Kidney epithelial cell (primary cell): ENCODE data around the gene TRIML2. TPM values are rescaled to one million over a fixed set of nuclear protein-coding genes. Genes with fewer than 3 reads are reported as not detected.
"Not testable (repeated sequence)": the region's sequence is repeated elsewhere in the genome, so short reads cannot be mapped to it uniquely, and the experiment has no call there.

Source experiments
- DNase-seq: peaks from one replicate; pipeline ENCODE4 v3.0.0-alpha.2; 2010; ENCODE audit warnings: low read depth
- H3K27me3 ChIP-seq: 2 replicates; pipeline ENCODE4 v1.6.0; 2011; ENCODE audit warnings: low read length; ENCODE audit not compliant: control insufficient read depth, insufficient read depth
- H3K36me3 ChIP-seq: 2 replicates; pipeline ENCODE4 v1.5.1; 2011; ENCODE audit warnings: low read length; ENCODE audit not compliant: control insufficient read depth, insufficient read depth
- H3K4me3 ChIP-seq: 2 replicates; pipeline ENCODE4 v1.5.1; 2011; ENCODE audit warnings: low read depth, mild to moderate bottlenecking, control low read depth, low read length
- total RNA-seq: library from RNA; depleted of rRNA; stranded (reverse); fragments of >200 nt; gene quantifications from 2 replicates; pipeline ENCODE4 v1.2.3, GENCODE V29; 2015
- TF ChIP-seq, protein P1 (sequence below): IDR thresholded peaks from 2 replicates; pipeline ENCODE4 v1.5.1; 2011; ENCODE audit warnings: mild to moderate bottlenecking, moderate library complexity, low read length, control low read depth, inconsistent platforms; ENCODE audit not compliant: insufficient read depth, poor library complexity, severe bottlenecking

Gene TRIML2
- total RNA-seq, 1 donor from 2014 or later, result 0.08 TPM

GRCh38 chr4:188061083-188061482 lies 48.3 kb downstream of the TRIML2 start:
- Histone ChIP-seq H3K36me3 (no peaks in the 10 kb centered on the region), H3K4me3 (no peak overlapping the region), H3K27me3 (no peaks in the 10 kb centered on the region)
- DNase-seq, result no peak
- TF ChIP-seq, protein P1, sequence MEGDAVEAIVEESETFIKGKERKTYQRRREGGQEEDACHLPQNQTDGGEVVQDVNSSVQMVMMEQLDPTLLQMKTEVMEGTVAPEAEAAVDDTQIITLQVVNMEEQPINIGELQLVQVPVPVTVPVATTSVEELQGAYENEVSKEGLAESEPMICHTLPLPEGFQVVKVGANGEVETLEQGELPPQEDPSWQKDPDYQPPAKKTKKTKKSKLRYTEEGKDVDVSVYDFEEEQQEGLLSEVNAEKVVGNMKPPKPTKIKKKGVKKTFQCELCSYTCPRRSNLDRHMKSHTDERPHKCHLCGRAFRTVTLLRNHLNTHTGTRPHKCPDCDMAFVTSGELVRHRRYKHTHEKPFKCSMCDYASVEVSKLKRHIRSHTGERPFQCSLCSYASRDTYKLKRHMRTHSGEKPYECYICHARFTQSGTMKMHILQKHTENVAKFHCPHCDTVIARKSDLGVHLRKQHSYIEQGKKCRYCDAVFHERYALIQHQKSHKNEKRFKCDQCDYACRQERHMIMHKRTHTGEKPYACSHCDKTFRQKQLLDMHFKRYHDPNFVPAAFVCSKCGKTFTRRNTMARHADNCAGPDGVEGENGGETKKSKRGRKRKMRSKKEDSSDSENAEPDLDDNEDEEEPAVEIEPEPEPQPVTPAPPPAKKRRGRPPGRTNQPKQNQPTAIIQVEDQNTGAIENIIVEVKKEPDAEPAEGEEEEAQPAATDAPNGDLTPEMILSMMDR, result no peak

GRCh38 chr4:188053302-188053701 lies 56.1 kb downstream of the TRIML2 start:
- DNase-seq, result no peak
- TF ChIP-seq, protein P1, result no peak
- H3K27me3 ChIP-seq, result no peaks in the 10 kb centered on the region

DNA sequence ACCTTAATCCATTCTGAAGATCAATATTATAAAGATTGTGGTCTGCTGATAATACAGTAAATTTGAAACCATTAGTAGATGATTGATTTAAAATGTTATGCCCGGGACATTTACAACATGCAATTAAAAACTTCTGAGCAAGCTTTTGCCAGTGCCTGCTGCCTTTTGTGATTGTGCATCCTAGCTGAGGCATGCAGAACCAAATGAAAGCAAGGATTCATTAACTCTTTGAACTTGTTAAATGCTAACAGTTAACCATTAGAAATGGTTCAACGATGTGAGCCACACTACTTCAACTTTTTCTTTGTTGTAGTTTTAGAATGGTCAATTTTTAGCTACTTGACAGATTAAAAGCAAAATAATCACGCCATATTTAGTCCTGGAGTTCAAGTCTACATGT lies 62.7 kb downstream of the TRIML2 start:
- H3K36me3 ChIP-seq, result no peaks in the 10 kb centered on the region
- TF ChIP-seq, protein P1, result no peak
- no peak overlapping the region for H3K4me3 ChIP-seq
- no peaks in the 10 kb centered on the region for H3K27me3 ChIP-seq
- DNase-seq, result no peak

More at GRCh38 chr4:188053302-188053701, 56.1 kb downstream of the TRIML2 start:
- Histone ChIP-seq H3K36me3 (no peaks in the 10 kb centered on the region), H3K4me3 (no peak overlapping the region)

- not testable (repeated sequence) for H3K36me3 ChIP-seq, DNase-seq, H3K27me3 ChIP-seq, H3K4me3 ChIP-seq
Measured at GRCh38 chr4:188045461-188045860, 63.9 kb downstream of the TRIML2 start.

DNA sequence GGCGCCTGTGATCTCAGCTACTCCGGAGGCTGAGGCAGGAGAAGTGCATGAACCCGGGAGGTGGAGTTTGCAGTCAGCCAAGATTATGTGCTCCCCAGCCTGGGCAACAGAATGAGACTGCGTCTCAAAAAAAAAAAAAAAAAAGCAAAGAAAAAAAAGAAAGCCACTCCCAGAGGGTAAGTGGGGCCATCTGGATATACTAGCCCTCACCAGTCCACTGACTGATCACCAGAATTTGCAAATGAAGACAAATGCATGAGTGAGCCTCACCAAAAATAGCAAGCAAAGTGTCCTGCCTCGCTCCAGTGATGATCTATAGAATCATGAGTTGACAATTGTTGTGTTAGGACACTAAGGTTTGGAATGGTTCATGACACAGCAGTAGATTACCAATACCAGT lies 66.2 kb downstream of the TRIML2 start:
- Histone ChIP-seq H3K27me3 (no peaks in the 10 kb centered on the region), H3K4me3 (no peak overlapping the region), H3K36me3 (no peaks in the 10 kb centered on the region)
- TF ChIP-seq, protein P1, result no peak
- DNase-seq, result no peak

DNA sequence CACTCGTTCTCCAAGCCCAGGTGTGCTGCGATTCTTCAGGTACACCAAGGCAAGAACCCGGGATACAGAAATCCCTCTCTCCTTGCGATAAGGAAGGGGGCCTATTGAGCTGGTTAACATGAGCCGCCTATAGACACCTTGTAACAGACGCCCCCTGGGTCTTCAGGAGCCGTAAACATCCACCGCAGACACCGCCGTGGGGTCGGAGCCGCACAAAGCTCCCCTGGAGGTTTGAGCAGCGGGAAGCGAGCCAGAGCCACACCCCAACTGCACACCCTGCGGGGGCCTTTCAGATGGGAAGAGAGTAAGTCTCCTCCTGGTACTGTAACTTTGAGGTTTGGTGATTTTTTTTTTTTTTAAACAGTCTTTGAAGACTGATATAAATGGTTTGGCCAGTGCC lies 67.2 kb downstream of the TRIML2 start:
- Histone ChIP-seq H3K27me3 (no peaks in the 10 kb centered on the region), H3K4me3 (no peak overlapping the region), H3K36me3 (no peaks in the 10 kb centered on the region)
- no peak for DNase-seq
- TF ChIP-seq, protein P1, result no peak
